HepG2 (cell line): ENCODE results near the gene ENGASE. TPM values are rescaled to one million over a fixed set of nuclear protein-coding genes. Genes with fewer than 3 reads are reported as not detected.

Experiments used
- CHD2 ChIP-seq: IDR thresholded peaks from 2 replicates; pipeline ENCODE4 v1.6.1; 2011; ENCODE audit warnings: low read depth, low read length, improper control_type of control experiment
- CHD4 ChIP-seq: fragments of 200-600 bp; sonication (generic); IDR thresholded peaks from 2 replicates; pipeline ENCODE4 v1.7.0; 2017; ENCODE audit warnings: mild to moderate bottlenecking, low read length, borderline replicate concordance
- TEAD3 ChIP-seq: optimal IDR thresholded peaks from 2 replicates; pipeline ENCODE3; 2016; ENCODE audit warnings: borderline replicate concordance
- U2AF1 ChIP-seq: fragments of 200-400 bp; formaldehyde crosslinking; optimal IDR thresholded peaks from 2 replicates; pipeline ENCODE3; 2017; ENCODE audit warnings: mild to moderate bottlenecking, low read depth, low read length
- ZEB1 ChIP-seq: IDR thresholded peaks from 2 replicates; pipeline ENCODE4 v1.6.1; 2012; ENCODE audit warnings: mild to moderate bottlenecking, low read depth, inconsistent platforms; ENCODE audit not compliant: insufficient replicate concordance
- ZNF550 ChIP-seq: sonication (generic); formaldehyde crosslinking; IDR thresholded peaks from 2 replicates; pipeline ENCODE4 v1.4.0; 2020; ENCODE audit warnings: mild to moderate bottlenecking, missing genetic modification reagents, borderline replicate concordance
- polyA plus RNA-seq, 8 experiments: library from polyadenylated mRNA; depleted of rRNA in 3 of 8; stranded (reverse) in 7 of 8; unstranded in 1 of 8; fragments of >200 nt; fragmentation: Illumina TruSeq in 4 of 8; extraction: Trizol in 4 of 8; gene quantifications; 2 replicates each; pipeline versions ENCODE4 v1.2.1 to v1.2.3, GENCODE V29; 2011 to 2016; ENCODE audit warnings: low read depth in 4 of 8, missing spikeins in 1 of 8, mixed read lengths in 1 of 8; ENCODE audit not compliant: insufficient read depth in 1 of 8
- total RNA-seq, 5 experiments: library from RNA; depleted of rRNA; stranded (reverse); fragments of >200 nt; fragmentation: Illumina TruSeq; extraction: Trizol; gene quantifications; 2 replicates each; pipeline ENCODE4 v1.2.3, GENCODE V29; 2016; ENCODE audit warnings: low read depth in 1 of 5
- TF ChIP-seq, protein P1 (sequence below): sonication (generic); formaldehyde crosslinking; IDR thresholded peaks from 2 replicates; pipeline ENCODE4 v1.5.1; 2020; ENCODE audit warnings: mild to moderate bottlenecking, moderate library complexity, missing genetic modification reagents
- TF ChIP-seq, protein P2 (sequence below): IDR thresholded peaks from 2 replicates; pipeline ENCODE4 v1.6.1; 2016; ENCODE audit warnings: low read depth, missing genetic modification reagents, missing compliant biosample characterization
- TF ChIP-seq, protein P3 (sequence below): sonication (generic); formaldehyde crosslinking; IDR thresholded peaks from 2 replicates; pipeline ENCODE4 v1.8.1; 2023; ENCODE audit warnings: mild to moderate bottlenecking, missing genetic modification reagents, borderline replicate concordance
- TF ChIP-seq, protein P4 (sequence below): sonication (generic); formaldehyde crosslinking; IDR thresholded peaks from 2 replicates; pipeline ENCODE4 v1.4.0; 2020; ENCODE audit warnings: missing genetic modification reagents, mild to moderate bottlenecking, borderline replicate concordance

The ENGASE gene
- total and polyA plus RNA-seq, 2 of the 13 experiments (the other 11 are each of a cell fraction or from before 2014, with no cell fraction given), result 10.6 to 18.1 TPM

DNA sequence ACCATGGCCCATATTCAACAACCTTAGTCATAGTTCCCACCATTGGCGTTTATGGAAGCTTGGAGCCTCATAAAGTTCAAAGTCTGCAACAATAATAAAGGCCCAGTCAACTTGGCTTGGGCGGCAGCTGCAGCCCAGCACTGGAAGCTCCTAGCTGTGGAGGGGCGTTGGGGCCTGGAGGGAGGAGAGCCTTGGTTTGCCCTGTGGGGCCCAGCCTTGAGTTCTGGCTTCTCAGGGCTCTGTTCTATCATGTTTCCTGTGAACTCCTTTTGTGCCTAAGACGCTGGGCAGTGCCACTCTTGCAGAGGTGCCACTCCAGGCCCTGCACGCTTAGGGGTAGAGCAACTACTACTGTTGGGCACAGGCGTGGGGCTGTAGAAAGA, 927 bp upstream of the ENGASE start (continued):
- no peak for TF ChIP-seq ZEB1
- TF ChIP-seq, protein P1, sequence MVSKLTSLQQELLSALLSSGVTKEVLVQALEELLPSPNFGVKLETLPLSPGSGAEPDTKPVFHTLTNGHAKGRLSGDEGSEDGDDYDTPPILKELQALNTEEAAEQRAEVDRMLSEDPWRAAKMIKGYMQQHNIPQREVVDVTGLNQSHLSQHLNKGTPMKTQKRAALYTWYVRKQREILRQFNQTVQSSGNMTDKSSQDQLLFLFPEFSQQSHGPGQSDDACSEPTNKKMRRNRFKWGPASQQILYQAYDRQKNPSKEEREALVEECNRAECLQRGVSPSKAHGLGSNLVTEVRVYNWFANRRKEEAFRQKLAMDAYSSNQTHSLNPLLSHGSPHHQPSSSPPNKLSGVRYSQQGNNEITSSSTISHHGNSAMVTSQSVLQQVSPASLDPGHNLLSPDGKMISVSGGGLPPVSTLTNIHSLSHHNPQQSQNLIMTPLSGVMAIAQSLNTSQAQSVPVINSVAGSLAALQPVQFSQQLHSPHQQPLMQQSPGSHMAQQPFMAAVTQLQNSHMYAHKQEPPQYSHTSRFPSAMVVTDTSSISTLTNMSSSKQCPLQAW (CRISPR knock-in tag), result 0 out of 2 replicates have a peak, but pooled peaks have one; percentile 35
- TF ChIP-seq U2AF1, result no peak
- TF ChIP-seq, protein P2, sequence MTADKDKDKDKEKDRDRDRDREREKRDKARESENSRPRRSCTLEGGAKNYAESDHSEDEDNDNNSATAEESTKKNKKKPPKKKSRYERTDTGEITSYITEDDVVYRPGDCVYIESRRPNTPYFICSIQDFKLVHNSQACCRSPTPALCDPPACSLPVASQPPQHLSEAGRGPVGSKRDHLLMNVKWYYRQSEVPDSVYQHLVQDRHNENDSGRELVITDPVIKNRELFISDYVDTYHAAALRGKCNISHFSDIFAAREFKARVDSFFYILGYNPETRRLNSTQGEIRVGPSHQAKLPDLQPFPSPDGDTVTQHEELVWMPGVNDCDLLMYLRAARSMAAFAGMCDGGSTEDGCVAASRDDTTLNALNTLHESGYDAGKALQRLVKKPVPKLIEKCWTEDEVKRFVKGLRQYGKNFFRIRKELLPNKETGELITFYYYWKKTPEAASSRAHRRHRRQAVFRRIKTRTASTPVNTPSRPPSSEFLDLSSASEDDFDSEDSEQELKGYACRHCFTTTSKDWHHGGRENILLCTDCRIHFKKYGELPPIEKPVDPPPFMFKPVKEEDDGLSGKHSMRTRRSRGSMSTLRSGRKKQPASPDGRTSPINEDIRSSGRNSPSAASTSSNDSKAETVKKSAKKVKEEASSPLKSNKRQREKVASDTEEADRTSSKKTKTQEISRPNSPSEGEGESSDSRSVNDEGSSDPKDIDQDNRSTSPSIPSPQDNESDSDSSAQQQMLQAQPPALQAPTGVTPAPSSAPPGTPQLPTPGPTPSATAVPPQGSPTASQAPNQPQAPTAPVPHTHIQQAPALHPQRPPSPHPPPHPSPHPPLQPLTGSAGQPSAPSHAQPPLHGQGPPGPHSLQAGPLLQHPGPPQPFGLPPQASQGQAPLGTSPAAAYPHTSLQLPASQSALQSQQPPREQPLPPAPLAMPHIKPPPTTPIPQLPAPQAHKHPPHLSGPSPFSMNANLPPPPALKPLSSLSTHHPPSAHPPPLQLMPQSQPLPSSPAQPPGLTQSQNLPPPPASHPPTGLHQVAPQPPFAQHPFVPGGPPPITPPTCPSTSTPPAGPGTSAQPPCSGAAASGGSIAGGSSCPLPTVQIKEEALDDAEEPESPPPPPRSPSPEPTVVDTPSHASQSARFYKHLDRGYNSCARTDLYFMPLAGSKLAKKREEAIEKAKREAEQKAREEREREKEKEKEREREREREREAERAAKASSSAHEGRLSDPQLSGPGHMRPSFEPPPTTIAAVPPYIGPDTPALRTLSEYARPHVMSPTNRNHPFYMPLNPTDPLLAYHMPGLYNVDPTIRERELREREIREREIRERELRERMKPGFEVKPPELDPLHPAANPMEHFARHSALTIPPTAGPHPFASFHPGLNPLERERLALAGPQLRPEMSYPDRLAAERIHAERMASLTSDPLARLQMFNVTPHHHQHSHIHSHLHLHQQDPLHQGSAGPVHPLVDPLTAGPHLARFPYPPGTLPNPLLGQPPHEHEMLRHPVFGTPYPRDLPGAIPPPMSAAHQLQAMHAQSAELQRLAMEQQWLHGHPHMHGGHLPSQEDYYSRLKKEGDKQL (CRISPR knock-in tag), result no peak
- TF ChIP-seq, protein P3, sequence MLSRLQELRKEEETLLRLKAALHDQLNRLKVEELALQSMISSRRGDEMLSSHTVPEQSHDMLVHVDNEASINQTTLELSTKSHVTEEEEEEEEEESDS (CRISPR knock-in tag), result no peak
- no peak for TF ChIP-seq ZNF550 (CRISPR knock-in tag)
- TF ChIP-seq CHD4, result peak; percentile 53; the same call in 1 of the 2 replicates
- no peak for TF ChIP-seq CHD2
- TF ChIP-seq, protein P4, sequence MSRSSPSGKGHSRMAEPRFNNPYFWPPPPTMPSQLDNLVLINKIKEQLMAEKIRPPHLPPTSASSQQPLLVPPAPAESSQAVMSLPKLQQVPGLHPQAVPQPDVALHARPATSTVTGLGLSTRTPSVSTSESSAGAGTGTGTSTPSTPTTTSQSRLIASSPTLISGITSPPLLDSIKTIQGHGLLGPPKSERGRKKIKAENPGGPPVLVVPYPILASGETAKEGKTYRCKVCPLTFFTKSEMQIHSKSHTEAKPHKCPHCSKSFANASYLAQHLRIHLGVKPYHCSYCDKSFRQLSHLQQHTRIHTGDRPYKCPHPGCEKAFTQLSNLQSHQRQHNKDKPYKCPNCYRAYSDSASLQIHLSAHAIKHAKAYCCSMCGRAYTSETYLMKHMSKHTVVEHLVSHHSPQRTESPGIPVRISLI (CRISPR knock-in tag), result no peak
- TF ChIP-seq TEAD3, result peak; percentile 45
- TF ChIP-seq, all 625 proteins: peak for 33
